GM18498 (cell line): ENCODE measurements around the gene TXNRD2.

Source experiments
- ATAC-seq: cut with Tn5 transposase; IDR thresholded peaks from one replicate; pipeline ENCODE4 v1.9.1; 2021; ENCODE audit warnings: mild to moderate bottlenecking, moderate library complexity; ENCODE audit not compliant: unreplicated experiment

The TXNRD2 gene

DNA sequence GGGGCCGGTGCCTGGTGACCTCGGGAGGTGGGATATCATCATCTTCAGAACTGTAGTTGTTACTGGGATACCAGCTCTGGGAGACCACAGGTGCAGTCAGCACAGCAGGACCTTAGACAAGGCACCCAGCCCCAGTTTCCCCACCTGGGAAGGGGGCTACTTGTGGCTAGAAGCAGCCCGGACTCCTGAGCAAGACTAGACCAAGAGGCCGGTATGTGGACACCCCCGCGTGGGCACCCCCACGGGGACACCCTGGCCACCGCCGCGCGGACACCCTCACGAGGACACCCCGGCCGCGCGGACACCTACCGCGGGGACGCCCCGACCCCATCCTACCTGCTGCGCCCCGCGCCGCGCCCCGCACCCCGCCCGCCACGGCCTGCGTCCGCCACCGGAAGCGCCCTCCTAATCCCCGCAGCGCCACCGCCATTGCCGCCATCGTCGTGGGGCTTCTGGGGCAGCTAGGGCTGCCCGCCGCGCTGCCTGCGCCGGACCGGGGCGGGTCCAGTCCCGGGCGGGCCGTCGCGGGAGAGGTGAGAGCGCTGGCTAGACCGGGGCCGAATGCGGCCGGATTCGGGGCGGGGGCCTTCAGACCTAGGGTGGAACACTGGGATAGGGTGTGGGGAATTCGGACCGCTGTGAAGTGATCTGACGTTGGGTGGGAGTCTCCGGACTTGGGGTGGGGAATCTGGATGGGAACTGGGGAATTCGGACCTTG, at the start of gene TXNRD2, which contains the start of gene COMT:
Gene TXNRD2 (minus strand): TSS at position 454 of the 718 bp plus-strand sequence. CDS start 15 bp downstream, at position 439.
Gene COMT (plus strand): TSS at position 408 of the 718 bp plus-strand sequence. CDS start 20,755 bp downstream, outside the sequence.
- ATAC-seq: peak; percentile 69

DNA sequence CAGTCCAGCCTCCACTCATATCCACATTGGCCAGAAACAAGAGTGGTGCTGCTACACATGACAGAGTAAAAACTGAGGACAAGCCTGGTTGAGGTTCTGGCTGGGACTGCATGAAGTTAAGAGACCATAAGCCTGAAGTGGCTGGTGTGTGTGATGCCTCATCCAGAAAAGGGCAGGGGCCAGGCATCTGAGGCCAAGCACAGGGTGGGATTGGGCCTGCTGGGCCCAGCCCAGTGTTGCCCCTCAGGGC, 49.7 kb upstream of the TXNRD2 start:
- ATAC-seq: no peak

DNA sequence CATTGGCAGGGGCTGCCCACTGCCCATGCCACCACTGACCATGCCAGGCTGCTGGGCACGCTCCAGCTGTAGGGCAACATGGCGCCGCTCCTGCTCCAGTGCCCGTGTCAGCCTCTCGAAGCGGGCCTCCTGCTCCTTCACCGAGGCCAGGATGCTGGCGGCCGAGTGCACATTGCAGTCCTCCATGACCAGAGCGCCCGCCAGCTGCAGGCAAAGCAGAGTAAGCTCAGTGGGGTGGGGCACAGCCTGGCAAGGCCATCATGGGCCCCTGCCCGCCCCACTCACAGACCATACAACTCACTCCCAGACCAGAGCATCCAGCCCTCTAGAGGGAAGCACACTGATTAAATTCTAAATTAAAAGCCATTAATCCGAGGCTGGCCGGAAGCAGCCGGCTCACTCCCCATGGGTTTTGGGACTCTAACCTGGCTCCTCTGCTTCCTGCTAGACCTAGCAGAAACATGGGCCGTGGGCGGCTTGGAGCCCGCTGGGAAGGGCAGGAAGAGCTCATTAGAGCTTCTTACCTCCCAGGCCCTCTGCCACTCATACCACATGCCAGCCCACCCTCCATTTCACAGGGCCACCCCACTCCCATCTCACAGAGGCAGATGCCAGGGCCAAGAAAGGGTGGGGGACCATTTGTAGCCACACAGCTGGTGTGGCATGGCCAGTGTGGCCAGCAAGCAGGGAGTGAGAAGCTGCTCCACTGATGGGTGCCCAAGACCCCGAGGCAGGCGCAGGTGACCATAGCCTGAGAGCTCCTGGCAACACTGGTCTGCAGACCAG, 49.2 kb upstream of the TXNRD2 start:
- ATAC-seq: no peak

DNA sequence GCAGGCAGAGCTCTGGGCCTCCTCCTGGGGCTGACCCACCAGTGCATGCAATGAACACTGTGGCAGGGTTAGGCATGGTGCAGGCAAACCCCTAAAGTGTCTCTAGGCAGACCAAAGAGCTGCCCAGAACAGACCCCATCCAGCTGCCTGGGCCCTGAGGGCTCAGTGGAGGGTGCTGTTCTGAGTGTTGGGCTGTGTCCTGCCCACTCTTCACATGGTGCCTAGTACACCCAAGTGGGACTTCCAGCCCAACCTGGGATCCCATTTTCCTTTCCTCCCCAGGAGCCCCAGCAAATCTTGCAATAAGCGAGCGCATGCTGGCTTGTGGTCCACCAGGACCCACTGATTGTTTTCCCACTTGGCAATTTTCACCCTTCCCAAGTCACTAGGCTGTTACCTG, 48.6 kb upstream of the TXNRD2 start:
- no peak for ATAC-seq

DNA sequence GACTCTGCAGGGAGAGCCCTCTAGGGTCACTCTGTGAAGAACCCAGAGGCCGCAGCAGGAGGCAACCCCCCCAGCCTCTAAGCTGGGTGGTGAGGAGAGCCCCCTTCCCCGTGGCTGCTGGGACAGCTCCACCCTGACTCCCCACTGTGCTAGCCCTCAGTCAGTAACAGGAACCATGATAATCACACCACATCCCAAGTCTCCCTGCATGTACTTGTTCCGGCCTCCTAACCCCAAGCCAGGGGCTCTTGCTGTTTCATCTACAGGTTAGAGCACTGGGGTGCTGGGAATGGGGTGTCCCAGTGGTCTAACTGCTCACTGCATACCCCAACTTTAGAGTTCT, 48.1 kb upstream of the TXNRD2 start:
- no peak for ATAC-seq

DNA sequence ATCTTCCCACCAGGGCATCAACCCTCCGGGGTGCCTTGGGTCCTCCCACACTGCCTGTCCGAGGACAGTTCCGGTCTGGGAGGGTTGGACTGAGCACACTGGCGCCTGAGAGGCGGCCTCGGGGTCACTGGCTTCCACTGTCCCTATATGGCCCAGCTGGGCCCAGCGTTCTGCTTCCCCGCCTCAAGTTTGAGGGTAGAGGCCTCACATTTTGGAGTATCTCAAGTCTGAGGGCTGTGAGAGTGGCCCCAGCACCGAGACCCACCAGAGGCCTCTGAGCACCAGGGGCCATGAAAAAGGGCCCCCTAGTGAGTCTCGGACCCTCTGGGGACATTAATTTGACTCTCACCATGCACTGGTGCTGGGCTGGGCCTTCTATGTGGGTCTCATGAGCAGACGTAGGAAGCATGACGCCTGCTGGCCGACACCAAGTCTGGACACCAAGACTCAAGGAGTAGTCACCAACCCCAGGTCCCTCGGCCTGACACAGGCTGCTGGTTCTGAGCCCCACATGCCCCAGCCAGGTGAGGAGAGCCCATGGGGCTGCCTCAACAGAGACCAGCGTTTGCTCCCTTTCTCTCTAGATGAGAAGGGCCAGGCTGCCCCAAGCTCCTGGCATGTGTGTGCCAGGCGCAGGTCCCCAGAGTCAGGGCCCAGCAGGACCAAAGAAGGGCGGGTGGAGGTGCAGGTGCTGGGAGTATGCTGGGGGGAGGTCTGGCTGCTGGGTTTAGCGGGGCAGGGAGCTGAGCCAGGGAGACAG, 47.5 kb upstream of the TXNRD2 start:
- no peak for ATAC-seq

DNA sequence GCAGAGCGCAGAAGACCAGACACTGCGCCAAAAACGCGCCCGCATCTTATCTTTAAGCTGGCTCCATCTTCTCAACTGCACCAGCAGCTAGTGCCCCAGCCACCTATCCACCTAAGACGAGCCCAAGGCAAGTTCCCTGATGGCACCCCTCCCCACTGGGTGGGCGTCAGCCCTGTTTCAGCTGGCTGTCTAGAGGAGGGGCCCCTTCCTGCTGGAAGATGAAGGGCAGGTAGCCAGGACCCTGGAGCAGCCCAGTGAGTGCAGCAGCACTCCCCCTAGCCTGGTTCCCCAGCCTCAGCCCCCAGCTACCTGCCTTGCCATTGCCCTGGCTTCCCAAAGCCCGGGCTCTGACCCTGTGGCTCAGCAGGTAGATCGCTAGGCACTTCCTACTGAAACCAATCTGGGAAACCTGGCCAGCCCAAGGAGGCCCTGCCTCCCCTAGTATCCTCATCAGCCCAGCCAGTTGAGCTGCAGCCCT, 46.8 kb upstream of the TXNRD2 start:
- no peak for ATAC-seq

DNA sequence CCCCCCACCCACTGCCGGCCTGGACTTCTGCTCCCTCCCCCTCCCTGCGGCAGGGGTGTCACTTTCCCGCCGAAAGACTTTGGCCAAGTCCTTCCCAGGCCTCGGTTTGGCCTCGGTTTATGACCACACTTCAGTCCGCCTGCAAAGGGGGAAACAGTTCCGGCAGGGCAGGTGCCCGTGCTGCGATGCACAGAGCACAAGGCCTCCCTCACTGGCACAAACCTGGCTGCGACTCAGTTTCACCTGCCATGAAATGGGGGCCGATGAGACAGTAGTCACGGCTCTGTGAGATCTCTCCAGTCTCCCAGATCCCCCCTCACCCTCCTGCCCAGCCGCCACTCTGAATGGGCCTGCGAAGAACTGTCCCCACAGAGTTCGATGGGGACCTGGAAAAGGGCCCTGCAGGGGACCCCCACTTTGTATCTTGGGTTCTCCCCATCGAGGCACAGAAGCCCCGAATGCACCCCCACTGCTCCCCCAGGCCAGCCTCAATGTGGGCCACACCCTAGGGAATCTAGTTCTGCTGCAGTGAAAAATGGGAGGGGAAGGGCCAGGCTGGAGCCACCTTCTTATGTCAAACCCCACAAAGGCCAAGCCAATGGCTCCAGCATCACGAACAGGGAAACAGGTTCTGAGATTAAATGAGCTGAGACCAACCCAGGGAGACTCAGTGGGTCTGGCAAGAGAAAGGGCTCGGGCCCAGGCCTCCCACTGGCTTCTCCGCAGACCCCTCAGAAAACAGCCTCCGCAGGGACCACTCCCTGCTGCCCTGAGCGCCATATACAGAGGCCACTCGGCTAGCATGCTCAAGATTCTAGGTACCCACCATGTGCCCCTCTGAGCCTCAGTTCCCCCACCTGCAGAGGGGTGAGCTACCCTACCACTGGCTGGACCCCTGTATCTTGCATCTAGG, 46.0 kb upstream of the TXNRD2 start:
- ATAC-seq: no peak

DNA sequence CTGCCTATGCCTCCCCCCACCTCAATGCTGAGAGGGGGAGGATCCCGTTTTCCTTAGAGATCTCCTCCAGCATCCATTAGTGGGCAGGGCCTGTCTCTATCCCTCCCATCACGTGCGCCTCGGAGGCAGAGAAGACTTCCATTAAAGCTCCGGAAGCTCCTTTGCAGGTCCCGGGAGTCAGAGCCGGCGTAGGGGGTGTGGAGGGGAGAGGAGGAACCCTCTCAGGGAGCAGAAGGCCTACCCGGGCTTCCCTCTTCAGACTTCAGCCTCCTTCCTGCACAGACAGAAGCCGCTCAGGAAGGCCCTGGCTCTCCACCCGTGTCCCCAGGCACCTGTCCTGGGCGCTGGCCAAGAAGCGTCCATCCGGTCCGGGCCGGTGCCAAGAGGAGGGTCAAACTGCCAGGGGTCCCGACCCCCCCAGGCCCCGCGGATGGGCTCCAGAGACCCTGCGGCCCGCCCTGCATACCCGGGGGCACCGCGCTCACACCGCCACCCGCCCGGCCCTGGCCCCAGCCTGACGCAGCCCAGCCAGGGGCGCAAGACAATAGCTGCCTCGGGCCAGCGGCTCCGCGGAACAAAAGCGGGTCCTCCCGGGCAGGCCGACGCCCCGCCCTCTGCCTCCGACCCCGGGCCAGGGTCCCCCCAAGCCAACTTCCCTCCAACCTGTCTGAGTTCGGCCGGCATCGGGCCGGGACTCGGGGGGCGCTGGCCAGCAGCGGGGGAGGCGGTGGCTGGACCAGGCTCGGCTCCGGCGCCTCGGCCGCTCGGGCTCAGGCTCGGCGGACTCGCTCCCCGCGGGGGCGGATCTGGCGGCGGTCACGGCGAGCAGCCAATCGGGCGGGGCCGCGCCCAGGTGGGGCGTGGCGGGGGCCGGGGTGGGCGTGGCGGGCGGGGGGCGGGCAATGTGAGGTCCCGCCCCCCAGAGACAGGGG, 45.1 kb upstream of the TXNRD2 start:
- peak; percentile 67 for ATAC-seq

DNA sequence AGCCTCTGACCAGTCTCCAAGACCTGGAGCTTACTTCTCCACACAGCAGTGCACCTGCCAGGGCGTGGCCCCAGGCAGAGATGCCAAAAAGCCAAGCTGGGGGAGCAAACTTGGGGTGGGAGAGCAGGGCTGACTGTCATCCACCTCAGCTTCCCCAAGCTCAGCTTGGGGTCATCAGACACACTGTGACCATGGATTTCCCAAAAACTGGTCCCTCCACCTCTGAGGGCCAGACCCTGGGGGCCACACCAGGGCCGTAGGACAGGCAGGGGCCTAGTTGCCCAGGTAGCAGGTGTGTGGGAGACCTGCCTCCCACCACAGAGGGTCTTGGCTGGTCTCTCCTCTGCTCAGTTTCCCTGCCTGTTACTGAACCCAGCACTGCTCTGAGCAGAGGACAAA, 44.4 kb upstream of the TXNRD2 start:
- ATAC-seq: no peak

DNA sequence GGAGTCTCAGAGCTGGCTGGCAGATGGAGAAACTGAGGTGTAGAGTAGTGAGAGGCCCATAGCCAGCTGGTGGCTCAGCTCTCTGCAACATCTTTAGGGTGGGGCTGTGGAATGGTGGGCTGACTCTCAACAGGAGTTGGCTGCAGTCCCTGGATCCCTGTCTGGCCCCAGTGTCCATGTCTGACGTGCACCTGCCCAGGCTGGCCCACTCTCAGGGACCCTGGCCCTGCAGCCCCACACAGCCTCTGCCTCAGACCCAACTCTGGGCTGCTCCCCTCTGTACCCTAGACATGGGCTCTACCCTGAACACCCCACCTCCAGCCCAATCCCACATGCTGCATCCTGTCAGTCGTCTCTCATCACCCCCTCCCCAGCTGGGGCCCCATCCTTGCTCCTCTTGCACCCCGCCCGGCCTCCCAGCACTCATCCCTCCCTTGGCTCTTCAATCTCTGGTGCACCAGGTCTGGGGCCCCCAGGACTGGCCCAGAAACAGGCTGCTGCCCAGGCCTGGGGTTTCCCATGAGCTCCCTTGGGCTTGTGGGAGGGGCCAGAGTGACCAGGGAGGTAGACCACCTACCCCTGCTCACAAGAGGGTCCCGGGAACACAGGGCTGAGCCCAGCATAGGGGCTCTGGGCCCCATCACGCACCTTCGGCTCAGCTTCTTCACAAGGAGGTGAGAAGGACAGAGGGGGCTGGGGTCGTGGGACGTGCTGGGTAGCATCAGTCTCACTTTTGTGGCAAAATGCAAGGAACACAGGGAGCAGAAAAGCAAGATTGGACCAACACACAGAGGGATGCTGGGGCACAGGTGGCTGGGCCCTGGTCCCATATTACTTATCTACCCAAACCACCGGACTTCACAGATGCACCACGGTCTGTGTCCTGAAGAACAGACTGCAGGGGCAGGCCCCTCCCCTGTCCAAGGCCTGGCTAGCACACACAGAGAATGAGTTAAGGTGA, 43.5 kb upstream of the TXNRD2 start:
- ATAC-seq: no peak

DNA sequence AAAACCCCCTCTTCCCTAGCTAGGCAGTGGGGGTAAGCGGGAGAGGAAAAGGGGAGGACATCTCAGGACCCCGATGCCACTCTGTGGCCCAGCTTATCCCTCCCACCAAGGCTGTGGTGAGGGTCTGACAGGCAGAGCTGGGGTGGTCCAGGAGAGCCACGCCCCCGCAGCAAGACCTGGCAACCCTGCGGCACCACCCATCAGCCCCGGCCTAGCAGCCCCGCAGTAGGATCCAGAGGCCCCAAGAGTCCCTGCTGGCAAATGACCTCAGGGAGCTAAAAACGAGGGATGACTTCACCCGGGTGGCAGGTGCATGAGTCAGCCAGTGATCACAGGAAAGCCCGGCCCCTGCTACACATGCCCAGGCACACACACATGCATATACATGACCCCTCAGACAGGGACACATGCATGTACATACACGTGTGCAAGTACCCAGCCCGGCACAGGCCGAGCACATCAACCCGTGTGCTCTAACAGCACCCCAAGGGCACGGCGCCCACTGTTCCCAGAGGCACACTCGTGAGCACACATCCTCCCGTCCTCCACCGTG, 42.7 kb upstream of the TXNRD2 start:
- ATAC-seq: no peak

DNA sequence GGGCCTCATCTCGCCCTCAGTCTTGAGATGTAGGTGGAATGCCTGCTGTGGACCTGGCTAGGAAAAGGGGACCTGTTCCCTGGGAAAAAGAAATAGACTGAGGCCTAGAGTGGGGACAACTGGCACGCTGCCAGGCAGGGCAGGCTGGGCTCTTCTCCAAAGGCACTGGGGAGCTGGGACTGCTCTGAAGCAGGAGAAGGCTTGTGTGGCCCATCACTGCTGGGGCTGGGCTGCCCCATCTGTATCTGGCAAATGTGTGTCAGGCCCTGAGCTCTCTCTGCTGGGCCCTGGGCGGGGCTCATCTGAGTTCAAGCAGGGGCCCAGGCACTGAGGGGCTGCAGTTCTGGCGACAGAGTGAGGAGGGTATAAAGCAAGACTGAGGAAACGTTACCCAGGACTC, 42.1 kb upstream of the TXNRD2 start:
- no peak for ATAC-seq

DNA sequence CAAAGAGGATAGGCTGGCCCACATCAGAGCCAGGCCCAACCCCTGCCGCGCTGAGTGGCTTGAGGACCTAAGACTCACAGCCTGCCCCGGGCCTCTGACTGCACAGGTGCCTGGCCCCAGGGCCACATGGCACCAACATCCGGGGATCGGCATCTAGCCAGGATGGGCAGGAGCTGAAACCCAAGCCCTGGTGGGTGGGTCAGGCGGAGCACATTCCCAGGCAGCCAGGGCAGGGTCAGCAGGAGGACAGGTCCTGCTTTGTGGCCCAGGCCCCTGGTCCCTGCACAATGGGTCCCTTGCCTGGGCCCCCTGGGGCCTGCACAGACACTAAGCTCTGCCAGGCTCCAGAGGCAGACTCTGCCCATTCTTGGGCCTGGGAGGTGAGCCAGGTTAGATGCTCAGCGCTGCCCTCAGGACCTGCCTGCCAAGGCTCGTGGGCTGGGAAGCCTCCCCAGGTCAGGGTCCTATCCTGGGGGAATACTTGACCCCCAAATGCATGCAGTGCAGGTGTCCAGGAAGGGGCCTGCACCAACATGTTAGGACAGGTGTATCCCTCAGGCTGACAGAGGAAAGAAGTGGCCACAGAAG, 41.5 kb upstream of the TXNRD2 start:
- no peak for ATAC-seq

DNA sequence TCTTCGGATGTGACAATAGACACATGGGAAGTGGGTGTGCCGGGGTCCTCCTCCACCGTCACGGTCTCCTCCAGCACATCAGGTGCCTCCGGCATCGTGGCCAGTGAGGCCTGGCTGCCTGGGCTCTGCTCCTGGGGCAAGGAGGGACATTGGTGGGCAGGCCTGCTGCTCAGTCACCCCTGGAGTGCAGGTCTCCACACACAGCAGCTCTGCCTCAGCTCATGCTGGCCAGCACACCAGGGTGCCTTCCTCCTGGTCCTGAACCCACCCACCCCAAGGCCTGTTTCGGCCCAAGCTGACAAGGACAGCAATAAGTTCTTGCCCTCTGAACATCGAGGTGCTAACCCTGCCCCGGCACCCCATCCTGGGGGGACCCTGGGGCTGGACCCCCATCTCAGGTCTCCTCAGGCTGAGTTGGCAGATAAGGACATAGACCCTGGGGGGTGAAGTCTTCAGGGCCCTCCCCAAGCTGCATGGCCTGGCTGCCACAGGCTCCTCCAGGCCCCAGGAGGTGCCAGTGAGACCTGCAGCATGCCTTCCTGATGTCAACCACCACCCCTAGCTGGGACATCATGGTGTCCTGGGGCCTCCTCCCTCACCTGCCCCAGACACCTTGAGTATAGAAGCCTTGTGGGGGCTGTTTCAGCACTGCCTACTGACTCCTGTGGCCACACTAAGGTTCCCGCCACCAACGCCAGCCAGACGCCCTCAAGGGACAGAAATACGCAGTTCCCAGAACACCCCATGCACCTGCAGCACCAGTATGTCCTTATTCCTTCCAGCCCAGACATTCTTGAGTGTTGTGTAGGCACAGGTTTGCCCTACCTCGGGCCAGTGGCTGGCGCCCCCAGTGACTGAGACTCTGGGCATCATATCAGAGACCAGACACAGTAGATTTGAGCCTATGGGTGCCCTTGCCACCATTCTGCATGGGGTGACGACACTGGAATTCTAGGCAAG, 40.6 kb upstream of the TXNRD2 start:
- no peak for ATAC-seq

DNA sequence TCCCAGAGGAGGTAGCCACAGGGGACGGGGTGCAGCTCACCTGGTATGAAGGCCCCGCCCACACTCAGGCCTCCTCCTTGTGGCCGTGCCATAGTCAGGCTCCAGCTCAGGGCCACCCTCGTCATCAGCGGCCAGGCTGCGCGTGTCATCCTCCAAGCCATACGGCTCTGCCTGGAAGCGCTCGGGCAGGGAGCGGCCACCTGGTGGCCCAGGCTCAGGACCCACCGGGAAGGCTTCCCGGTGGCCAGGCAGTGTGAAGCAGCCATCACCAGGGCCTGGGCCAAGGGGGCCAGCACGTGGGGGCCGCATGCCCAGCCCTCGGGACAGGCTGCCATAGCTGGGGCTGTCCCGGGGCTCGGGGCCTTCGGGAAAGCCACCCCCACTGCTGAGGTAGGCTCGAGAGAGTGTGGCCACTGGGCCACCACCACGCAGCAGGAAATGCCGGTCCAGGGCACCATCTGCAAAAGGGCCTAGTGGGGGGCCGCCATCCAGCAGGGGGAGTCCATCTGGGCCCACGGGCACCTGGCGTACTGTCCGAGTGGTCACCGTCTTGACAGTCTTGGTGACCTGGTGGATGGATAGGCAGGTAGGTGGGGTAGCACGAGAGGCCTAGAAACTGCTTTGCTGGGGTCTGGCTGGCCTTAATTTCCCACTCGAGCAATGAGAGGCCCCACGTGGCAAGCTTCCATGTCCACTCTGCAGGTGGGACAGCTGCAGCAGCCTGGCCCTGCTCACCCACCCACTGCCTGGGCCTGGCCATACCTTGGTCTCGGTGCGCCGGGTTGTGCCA, 39.7 kb upstream of the TXNRD2 start:
- ATAC-seq: no peak
